Left lung (tissue), 10 donors: Measurements from ENCODE around the gene OPTC. TPM values are rescaled to one million over a fixed set of nuclear protein-coding genes. Genes with fewer than 3 reads are reported as not detected.

Experiments used
- ATAC-seq: fragments of 200-7000 bp; cut with Tn5 transposase; one replicate; pipeline ENCODE4 v1.9.1; 2020; ENCODE audit warnings: moderate library complexity
- DNase-seq, 4 donors: peaks; one replicate each; pipeline ENCODE4 v3.0.0-alpha.2; 2013 to 2020
- H3K27ac ChIP-seq, 2 donors: fragments of 200-600 bp; sonication (generic) in 1 of 2; one replicate each; pipeline versions ENCODE4 v1.5.0 to v1.8.0; 2020 to 2021
- H3K27me3 ChIP-seq, 2 donors: fragments of 200-600 bp; sonication (generic) in 1 of 2; one replicate each; pipeline versions ENCODE4 v1.5.0 to v1.8.0; 2020 to 2021
- H3K36me3 ChIP-seq, 2 donors: fragments of 200-600 bp; sonication (generic) in 1 of 2; one replicate each; pipeline versions ENCODE4 v1.5.0 to v1.8.0; 2020 to 2021
- H3K4me1 ChIP-seq, 2 donors: fragments of 200-600 bp; one replicate each; pipeline ENCODE4 v1.8.0; 2021
- H3K4me3 ChIP-seq, 2 donors: fragments of 200-600 bp; sonication (generic) in 1 of 2; one replicate each; pipeline versions ENCODE4 v1.5.0 to v1.8.0; 2020 to 2021; ENCODE audit warnings: mild to moderate bottlenecking in 1 of 2
- H3K9me3 ChIP-seq, 2 donors: fragments of 200-600 bp; sonication (generic) in 1 of 2; one replicate each; pipeline versions ENCODE4 v1.5.0 to v1.8.0; 2020 to 2021
- CTCF ChIP-seq, 2 donors: fragments of 200-600 bp; sonication (generic) in 1 of 2; IDR thresholded peaks; one replicate each; pipeline versions ENCODE4 v1.5.0 to v1.8.0; 2021; ENCODE audit warnings: antibody characterized with exemption in 2 of 2
- intact Hi-C, 2 donors: fragments of 100-400 bp; cut with DNase I; formaldehyde crosslinking; loops; one replicate each; pipeline versions ENCODE4 v1.11.2 to v1.14.2; 2022
- polyA plus RNA-seq, 6 donors: library from polyadenylated mRNA; unstranded; fragments of 120-200 nt; gene quantifications; one replicate each; pipeline ENCODE4 v1.2.1, GENCODE V29; 2013; ENCODE audit not compliant: insufficient read length in 6 of 6
- total RNA-seq, 2 donors: library from RNA; stranded (reverse); fragmentation: NEBNext Ultra II Directional; extraction: Animal tissue kit (Norgen Biotek cat#: 25700); gene quantifications; one replicate each; pipeline ENCODE4 v1.2.1, GENCODE V29; 2021
- donor health status: DM: no; HTN: yes; CAD: no.
- donor health status: DM: no; HTN: no; CAD: no.

The OPTC gene
- total and polyA plus RNA-seq, 8 donors, result not detected

- Histone ChIP-seq H3K27ac (no peak overlapping the region), H3K4me3 (no peak overlapping the region), H3K27me3 (peaks cover 0 to 34% of the 10 kb centered on the region in 2 donors), H3K36me3 (no peaks in the 10 kb centered on the region), H3K9me3 (no peaks in the 10 kb centered on the region), H3K4me1 (peaks cover 0 to 6% of the 10 kb centered on the region in 2 donors)
- no peak for DNase-seq
- ATAC-seq, result no peak
- intact Hi-C loops, result no loop called here
- no peak for TF ChIP-seq CTCF (IDR thresholded peaks at IDR 0.05)
These were observed 38.9 kb upstream of the OPTC start for GRCh38 chr1:203454986-203455471.

DNA sequence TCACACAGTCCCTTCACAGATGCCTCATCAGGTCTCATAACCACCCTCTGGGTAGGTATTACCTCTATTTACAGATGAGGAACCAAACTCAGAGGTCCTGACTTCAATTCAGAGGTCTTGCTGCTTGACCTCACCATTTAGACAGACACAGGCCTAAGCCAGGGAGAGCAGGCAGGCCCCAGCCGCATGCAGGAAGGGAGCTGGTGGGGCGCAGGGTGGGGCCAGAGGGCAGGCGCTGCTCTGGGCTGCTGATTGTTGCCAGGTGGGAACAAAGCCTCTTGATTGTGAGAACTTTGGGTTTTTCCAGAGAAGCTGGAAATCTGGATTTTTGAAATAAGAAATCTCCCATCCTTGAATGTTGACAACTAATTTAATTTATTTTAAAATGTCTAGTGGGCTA, 38.2 kb upstream of the OPTC start:
- ATAC-seq, result no peak
- Histone ChIP-seq H3K4me3 (no peak overlapping the region), H3K27me3 (peaks cover 0 to 28% of the 10 kb centered on the region in 2 donors), H3K9me3 (no peaks in the 10 kb centered on the region), H3K27ac (no peak overlapping the region), H3K36me3 (no peaks in the 10 kb centered on the region), H3K4me1 (no peaks in the 10 kb centered on the region)
- DNase-seq, result no peak
- no peak for TF ChIP-seq CTCF (IDR thresholded peaks at IDR 0.05)
- intact Hi-C loops, result no loop called here

DNA sequence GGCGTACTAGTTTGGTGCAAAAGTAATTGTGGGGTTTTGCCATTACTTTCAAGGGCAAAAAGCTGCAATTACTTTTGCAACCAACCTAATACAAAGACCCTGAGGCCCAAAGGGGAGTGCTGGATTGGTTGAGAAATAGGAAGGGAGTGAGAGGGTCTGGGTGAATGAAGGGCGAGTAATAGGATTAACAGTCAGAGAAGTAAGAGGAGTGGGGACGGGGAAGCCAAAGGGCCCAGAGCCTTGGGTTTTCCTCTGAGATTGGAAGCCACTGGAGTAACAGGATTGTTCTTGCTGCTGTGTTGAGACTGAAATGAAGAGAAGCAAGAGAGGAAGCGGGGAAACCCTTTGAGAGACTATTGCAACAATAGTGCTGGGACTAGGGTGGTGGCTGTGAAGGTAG, 37.4 kb upstream of the OPTC start:
- no peak for ATAC-seq
- DNase-seq, result no peak
- intact Hi-C loops, result no loop called here
- H3K9me3 ChIP-seq, result no peaks in the 10 kb centered on the region
- H3K27me3 ChIP-seq, result peaks cover 0 to 21% of the 10 kb centered on the region in 2 donors
- no peak for TF ChIP-seq CTCF (IDR thresholded peaks at IDR 0.05)
- no peaks in the 10 kb centered on the region for H3K4me1 ChIP-seq
- H3K36me3 ChIP-seq, result no peaks in the 10 kb centered on the region
- no peak overlapping the region for H3K4me3 ChIP-seq
- no peak overlapping the region for H3K27ac ChIP-seq

GRCh38 chr1:203458078-203458477, 35.9 kb upstream of the OPTC start:
- DNase-seq (no peak), ATAC-seq (no peak)
- Histone ChIP-seq H3K27ac (no peak overlapping the region), H3K36me3 (no peaks in the 10 kb centered on the region), H3K9me3 (no peaks in the 10 kb centered on the region), H3K4me3 (no peak overlapping the region), H3K27me3 (peaks cover 0 to 24% of the 10 kb centered on the region in 2 donors), H3K4me1 (peaks cover 0 to 6% of the 10 kb centered on the region in 2 donors)
- no peak for TF ChIP-seq CTCF (IDR thresholded peaks at IDR 0.05)
- intact Hi-C loops, result no loop called here

DNA sequence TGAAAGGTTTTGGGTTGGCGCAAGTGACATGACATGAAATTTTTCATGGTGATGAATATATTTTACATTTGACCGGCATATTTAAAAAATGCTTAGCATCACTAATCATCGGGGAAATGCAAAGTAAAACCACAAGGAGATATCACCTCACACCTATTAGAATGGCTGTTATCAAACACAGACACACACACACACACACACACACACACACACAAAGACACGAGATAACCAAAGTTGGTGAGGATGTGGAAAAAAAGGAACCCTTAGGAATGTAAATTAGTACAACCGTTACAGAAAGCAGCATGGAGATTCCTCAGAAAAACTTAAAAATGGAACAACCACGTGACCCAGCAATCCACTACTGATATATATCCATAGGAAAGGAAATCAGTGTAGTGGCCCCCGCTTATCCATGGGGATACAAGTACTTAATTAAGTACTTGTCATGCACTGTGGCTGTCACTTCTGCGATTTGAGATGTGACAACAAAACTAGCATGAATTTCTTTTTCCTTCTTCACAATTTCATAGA, 34.2 kb upstream of the OPTC start:
- Histone ChIP-seq H3K4me3 (no peak overlapping the region), H3K4me1 (peaks cover 3 to 6% of the 10 kb centered on the region in 2 donors), H3K9me3 (no peaks in the 10 kb centered on the region), H3K27me3 (peaks cover 0 to 24% of the 10 kb centered on the region in 2 donors), H3K27ac (no peak overlapping the region), H3K36me3 (no peaks in the 10 kb centered on the region)
- no peak for ATAC-seq
- no peak for TF ChIP-seq CTCF (IDR thresholded peaks at IDR 0.05)
- DNase-seq, result no peak
- intact Hi-C loops, result no loop called here
